HL-60 (cell line): ENCODE results near the gene UTP4.

ENCODE experiments used
- GABPA ChIP-seq: IDR thresholded peaks from 2 replicates; pipeline ENCODE4 v1.6.1; 2012; ENCODE audit warnings: low read depth
- POLR2AphosphoS5 ChIP-seq: IDR thresholded peaks from 2 replicates; pipeline ENCODE4 v1.6.1; 2012; ENCODE audit warnings: low read depth
- SPI1 ChIP-seq: IDR thresholded peaks from 2 replicates; pipeline ENCODE4 v1.6.1; 2012; ENCODE audit warnings: low read depth, mild to moderate bottlenecking, borderline replicate concordance
- TF ChIP-seq, protein P1 (sequence below): IDR thresholded peaks from one replicate; pipeline ENCODE4 v1.5.1; 2011; ENCODE audit warnings: low read length, control low read depth, inconsistent platforms; ENCODE audit not compliant: insufficient read depth

DNA sequence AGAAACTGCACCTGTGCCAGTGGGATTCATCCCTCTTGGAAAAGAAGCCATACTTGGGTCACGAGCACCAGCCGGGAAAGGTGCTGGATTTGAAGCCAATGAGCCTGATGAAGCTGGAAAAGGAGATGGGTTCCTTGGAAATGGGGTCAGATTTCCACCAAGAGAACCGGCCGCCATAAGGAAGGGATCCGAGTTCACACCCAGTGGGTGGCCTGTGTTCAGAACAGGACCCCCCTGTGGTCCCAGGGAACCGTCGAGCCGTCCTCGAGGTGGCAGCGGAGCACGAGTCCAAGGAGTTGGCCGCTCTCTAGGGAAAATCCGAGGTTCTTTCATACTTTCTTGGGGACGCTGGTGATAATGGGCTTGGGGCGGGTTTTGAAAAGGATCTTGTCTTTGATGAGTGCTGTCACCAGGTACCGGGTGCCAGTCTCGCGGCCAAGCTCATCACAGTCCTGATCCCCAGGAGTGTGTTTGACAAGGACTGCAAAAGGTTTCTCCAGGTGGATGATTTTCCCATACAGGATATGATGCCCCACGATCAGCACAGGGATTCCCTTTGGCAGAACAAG, 12.3 kb upstream of the UTP4 start:
- TF ChIP-seq, protein P1, sequence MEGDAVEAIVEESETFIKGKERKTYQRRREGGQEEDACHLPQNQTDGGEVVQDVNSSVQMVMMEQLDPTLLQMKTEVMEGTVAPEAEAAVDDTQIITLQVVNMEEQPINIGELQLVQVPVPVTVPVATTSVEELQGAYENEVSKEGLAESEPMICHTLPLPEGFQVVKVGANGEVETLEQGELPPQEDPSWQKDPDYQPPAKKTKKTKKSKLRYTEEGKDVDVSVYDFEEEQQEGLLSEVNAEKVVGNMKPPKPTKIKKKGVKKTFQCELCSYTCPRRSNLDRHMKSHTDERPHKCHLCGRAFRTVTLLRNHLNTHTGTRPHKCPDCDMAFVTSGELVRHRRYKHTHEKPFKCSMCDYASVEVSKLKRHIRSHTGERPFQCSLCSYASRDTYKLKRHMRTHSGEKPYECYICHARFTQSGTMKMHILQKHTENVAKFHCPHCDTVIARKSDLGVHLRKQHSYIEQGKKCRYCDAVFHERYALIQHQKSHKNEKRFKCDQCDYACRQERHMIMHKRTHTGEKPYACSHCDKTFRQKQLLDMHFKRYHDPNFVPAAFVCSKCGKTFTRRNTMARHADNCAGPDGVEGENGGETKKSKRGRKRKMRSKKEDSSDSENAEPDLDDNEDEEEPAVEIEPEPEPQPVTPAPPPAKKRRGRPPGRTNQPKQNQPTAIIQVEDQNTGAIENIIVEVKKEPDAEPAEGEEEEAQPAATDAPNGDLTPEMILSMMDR = no peak
- TF ChIP-seq GABPA (no peak), SPI1 (no peak), POLR2AphosphoS5 (no peak)
